ENCODE results near the gene NCBP2L. TPM values are rescaled to one million over a fixed set of nuclear protein-coding genes. Genes with fewer than 3 reads are reported as not detected.

The NCBP2L gene
- total RNA-seq = 0.04 TPM
- polyA plus RNA-seq (ENCODE audit: insufficient read depth in 1 of 8, insufficient read length in 8 of 8, low replicate concordance in 1 of 8) = under 1 TPM in 2 of 8 donors, not detected in 6; 0.11 to 0.16 TPM
- long read RNA-seq, donor 1 = 0 reads
- long read RNA-seq, donor 2 = 0 reads
- long read RNA-seq, donor 3 = 0 reads
- long read RNA-seq, donor 4 = 0 reads
- long read RNA-seq, donor 5 = 0 reads
- long read RNA-seq, donor 6 = 0 reads
- long read RNA-seq, donor 7 = 0 reads
- long read RNA-seq, donor 8 = 0 reads
- long read RNA-seq, donor 9 = 0 reads
- long read RNA-seq, donor 10 = 0 reads
- long read RNA-seq, donor 11 = 0 reads

DNA sequence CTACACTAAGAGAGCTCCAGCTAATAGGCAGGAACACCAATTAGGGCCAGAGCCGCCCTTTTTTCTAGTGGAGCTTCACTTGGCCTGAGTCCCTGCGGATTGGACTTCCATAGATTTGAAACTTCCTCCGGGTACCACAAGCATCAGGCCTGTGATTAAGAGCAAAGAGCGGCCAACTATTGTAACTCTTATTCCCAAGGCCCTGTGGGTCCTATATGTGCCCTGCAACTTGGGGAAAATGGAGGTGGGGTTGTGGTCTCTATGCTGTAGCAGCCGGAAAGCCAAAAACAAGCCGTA, at the start of gene NCBP2L:
Gene NCBP2L, plus strand, starts transcription at position 198 of the 297 bp plus-strand sequence. CDS start 16,488 bp downstream, outside the sequence.
- peak within 1 kb of the TSS; percentile 52 for H3K4me3 ChIP-seq (ENCODE audit: low read length)
- 38% methylated on average over 2 of the region's 6 CpGs for WGBS (ENCODE audit: insufficient coverage)
- DNase-seq = no peak
- peaks cover 4% of the 10 kb centered on the region for H3K4me1 ChIP-seq (ENCODE audit: control insufficient read depth, insufficient read depth, low read length)
- H3K27me3 ChIP-seq (ENCODE audit: control insufficient read depth, insufficient read depth, low read length) = peaks cover 46% of the 10 kb centered on the region
- H3K27ac ChIP-seq (ENCODE audit: low read length) = peak within 1 kb of the TSS; percentile 42
- no peaks in the 10 kb centered on the region for H3K36me3 ChIP-seq (ENCODE audit: control insufficient read depth, insufficient read depth, low read length)
- H3K9me3 ChIP-seq (replicated peaks; ENCODE audit: control insufficient read depth, low read depth, low read length) = no peaks in the 10 kb centered on the region

DNA sequence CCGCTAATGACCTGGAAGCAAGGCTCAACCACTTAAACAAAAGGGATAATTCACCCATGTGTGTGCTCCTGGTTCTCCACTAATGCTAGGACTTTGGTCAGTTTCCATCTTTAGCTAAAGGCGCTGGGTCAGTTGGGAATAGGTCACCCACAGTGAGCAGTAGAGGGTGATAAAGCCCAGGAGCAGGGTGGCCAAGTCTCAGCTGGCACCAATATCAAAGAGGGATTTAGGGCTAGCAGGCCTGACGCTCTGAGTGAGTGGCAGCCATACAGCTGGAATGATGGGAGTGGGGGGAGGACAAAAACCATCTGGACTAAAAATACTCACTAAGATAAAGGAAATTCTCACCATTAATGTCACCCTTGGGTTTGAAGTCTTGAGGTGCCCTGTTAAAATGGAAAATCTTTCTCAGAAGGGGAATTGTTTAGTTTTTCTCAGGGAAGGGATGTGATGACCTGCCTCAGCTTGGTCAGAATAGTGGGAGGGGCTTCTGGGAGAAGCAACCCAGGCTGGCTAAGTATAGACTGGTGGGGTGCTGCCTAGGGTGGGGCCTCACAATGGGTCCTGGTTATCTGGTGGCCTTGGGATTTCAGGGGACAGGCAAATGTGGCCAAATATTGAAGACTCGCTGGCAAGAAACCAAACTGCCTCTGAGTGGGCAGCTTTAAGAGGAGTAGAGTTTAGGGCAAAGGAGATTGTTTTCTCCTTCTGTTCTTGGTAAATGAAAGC, 49.0 kb upstream of the NCBP2L start:
- H3K4me1 ChIP-seq (ENCODE audit: control insufficient read depth, insufficient read depth, low read length) = peaks cover 50% of the 10 kb centered on the region
- 73% methylated on average over 2 of the region's 4 CpGs for WGBS (ENCODE audit: insufficient coverage)
- H3K9me3 ChIP-seq (replicated peaks; ENCODE audit: control insufficient read depth, low read depth, low read length) = no peaks in the 10 kb centered on the region
- peaks cover 38% of the 10 kb centered on the region for H3K27me3 ChIP-seq (ENCODE audit: control insufficient read depth, insufficient read depth, low read length)
- no peak overlapping the region for H3K4me3 ChIP-seq (ENCODE audit: low read length)
- H3K36me3 ChIP-seq (ENCODE audit: control insufficient read depth, insufficient read depth, low read length) = no peaks in the 10 kb centered on the region
- peak overlapping the region; percentile 29 for H3K27ac ChIP-seq (ENCODE audit: low read length)
- DNase-seq = no peak

- no peaks in the 10 kb centered on the region for H3K9me3 ChIP-seq (replicated peaks; ENCODE audit: control insufficient read depth, low read depth, low read length)
- DNase-seq = no peak
- no CpG with 5 or more reads among the region's 8 CpGs for WGBS (ENCODE audit: insufficient coverage)
These were observed 47.8 kb upstream of the NCBP2L start for GRCh38 chrX:107729558-107730297.

DNA sequence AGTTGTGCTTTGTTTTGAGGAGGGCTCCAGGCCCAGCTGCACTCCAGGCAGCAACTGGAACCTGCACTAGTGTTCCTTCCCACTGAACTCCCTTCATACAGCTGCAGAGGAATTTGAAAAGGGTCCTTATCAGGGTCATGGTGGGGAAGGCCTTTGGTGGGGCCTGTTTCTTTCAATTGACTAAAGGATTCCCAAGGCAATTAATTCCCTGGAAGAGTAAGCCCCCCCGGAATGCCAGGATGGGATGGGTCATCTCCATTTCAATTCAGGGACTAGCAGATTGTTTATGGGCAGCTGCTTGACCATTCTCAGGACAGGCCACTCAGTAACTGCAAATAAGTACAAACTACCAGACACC, 47.3 kb upstream of the NCBP2L start:
- Histone ChIP-seq H3K36me3 (ENCODE audit: control insufficient read depth, insufficient read depth, low read length) (no peaks in the 10 kb centered on the region), H3K9me3 (replicated peaks; ENCODE audit: control insufficient read depth, low read depth, low read length) (no peaks in the 10 kb centered on the region), H3K27ac (ENCODE audit: low read length) (no peak overlapping the region), H3K4me1 (ENCODE audit: control insufficient read depth, insufficient read depth, low read length) (peaks cover 52% of the 10 kb centered on the region), H3K27me3 (ENCODE audit: control insufficient read depth, insufficient read depth, low read length) (peaks cover 33% of the 10 kb centered on the region), H3K4me3 (ENCODE audit: low read length) (no peak overlapping the region)
- 43% methylated on average over 1 of the region's 1 CpG for WGBS (ENCODE audit: insufficient coverage)
- no peak for DNase-seq

More at GRCh38 chrX:107729558-107730297, 47.8 kb upstream of the NCBP2L start:
- H3K27ac ChIP-seq (ENCODE audit: low read length) = no peak overlapping the region
- peaks cover 31% of the 10 kb centered on the region for H3K27me3 ChIP-seq (ENCODE audit: control insufficient read depth, insufficient read depth, low read length)
- H3K4me1 ChIP-seq (ENCODE audit: control insufficient read depth, insufficient read depth, low read length) = peaks cover 52% of the 10 kb centered on the region
- no peak overlapping the region for H3K4me3 ChIP-seq (ENCODE audit: low read length)
- H3K36me3 ChIP-seq (ENCODE audit: control insufficient read depth, insufficient read depth, low read length) = no peaks in the 10 kb centered on the region

DNA sequence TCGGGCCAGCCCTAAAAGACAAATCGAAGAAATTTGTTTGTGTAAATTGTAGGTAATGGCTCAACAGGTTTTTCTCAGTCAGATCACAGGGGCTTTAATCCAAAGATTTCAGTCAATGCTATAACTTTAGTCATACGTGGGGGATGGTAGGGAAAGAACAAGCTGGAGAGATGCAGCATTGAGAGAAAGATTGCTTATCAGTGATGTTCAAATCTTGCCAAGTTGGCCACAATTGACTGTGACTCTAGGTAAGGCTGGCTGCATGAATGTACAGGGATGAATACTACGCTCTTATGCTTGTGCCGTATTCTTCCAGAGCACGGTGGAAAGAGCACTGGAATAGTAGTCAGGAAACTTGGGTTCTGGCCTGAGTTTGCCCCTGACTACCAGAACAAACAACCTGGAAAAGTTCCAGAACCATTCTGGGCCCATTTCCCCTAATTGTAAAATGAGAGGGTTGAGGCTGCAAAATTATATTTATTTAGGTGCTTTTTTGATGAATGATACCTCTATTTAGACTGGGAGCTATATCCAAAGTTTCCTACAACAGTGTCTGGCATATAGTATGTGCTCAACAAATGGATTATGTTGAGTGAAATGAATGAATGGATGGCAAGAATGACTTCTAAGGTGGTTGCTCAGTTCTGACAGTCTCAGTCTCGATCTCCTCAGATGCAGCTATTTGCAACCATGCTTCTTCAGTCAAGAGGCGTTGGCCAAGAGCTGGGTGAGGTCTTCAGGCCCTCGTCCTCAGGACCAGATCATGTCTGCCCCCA, 46.4 kb upstream of the NCBP2L start:
- 71% methylated on average over 8 of the region's 9 CpGs for WGBS (ENCODE audit: insufficient coverage)
- Histone ChIP-seq H3K27me3 (ENCODE audit: control insufficient read depth, insufficient read depth, low read length) (peaks cover 34% of the 10 kb centered on the region), H3K4me1 (ENCODE audit: control insufficient read depth, insufficient read depth, low read length) (peaks cover 48% of the 10 kb centered on the region), H3K4me3 (ENCODE audit: low read length) (no peak overlapping the region), H3K9me3 (replicated peaks; ENCODE audit: control insufficient read depth, low read depth, low read length) (no peaks in the 10 kb centered on the region), H3K36me3 (ENCODE audit: control insufficient read depth, insufficient read depth, low read length) (no peaks in the 10 kb centered on the region), H3K27ac (ENCODE audit: low read length) (peak overlapping the region; percentile 20)
- DNase-seq = no peak

DNA sequence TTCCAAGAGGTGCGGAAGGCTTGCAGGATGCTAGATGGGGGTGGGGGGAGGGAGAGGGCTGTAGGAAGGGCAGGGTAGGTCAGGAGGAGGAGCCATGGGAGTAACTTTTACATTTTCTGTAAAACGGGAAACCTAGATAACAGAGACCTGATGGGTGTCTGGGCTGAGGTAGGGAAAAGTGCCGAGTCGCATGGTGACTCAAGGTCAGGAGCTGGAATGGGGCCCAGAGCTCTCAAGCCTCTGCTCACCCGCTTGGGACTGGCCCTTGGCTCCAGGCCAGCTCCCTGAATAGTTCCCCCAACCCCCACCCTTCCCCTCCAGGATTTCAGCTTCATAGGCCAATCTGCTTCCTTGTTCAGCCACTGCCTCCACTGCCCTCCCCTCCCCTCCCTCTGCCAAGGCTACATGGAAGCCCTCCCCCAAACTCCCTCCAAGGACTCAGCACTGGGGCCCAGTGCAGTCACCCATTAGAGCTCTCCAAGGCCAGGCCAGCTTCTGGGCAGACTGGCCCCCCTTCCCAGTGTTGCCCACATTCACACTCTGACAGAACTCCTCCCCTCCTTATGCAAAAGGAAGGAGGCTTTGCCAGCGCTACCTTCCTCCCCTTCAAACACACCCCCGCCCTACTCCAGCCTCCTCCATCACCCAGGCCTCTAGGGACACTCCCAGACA, 45.6 kb upstream of the NCBP2L start:
- peak overlapping the region; percentile 20 for H3K27ac ChIP-seq (ENCODE audit: low read length)
- no peak overlapping the region for H3K4me3 ChIP-seq (ENCODE audit: low read length)
- peak; percentile 73 for DNase-seq
- no peaks in the 10 kb centered on the region for H3K9me3 ChIP-seq (replicated peaks; ENCODE audit: control insufficient read depth, low read depth, low read length)
- peaks cover 35% of the 10 kb centered on the region for H3K27me3 ChIP-seq (ENCODE audit: control insufficient read depth, insufficient read depth, low read length)
- H3K36me3 ChIP-seq (ENCODE audit: control insufficient read depth, insufficient read depth, low read length) = no peaks in the 10 kb centered on the region
- WGBS (ENCODE audit: insufficient coverage) = 26% methylated on average over 5 of the region's 7 CpGs
- peaks cover 49% of the 10 kb centered on the region for H3K4me1 ChIP-seq (ENCODE audit: control insufficient read depth, insufficient read depth, low read length)

DNA sequence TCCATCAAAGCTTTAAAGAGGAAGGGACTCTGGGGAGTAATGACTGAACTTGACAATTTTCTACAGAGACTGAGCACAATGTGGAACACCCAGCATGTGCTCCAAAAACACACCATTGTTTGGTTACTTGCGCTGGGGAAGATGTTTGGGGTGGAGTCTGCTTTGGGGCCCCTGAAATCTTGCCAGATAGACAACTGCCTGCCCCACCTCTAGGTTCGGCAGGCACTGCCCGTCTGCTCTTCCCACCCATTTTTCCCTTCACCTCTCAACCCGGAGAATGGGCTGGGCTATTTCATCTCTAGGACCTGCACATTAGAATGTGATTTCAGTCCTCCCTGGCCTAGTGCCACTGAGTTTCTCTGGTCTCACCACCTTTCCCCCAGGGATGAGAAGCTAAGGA, 43.8 kb upstream of the NCBP2L start:
- DNase-seq = no peak
- peaks cover 50% of the 10 kb centered on the region for H3K4me1 ChIP-seq (ENCODE audit: control insufficient read depth, insufficient read depth, low read length)
- WGBS (ENCODE audit: insufficient coverage) = no CpG with 5 or more reads among the region's 4 CpGs
- no peak overlapping the region for H3K4me3 ChIP-seq (ENCODE audit: low read length)
- peaks cover 39% of the 10 kb centered on the region for H3K27me3 ChIP-seq (ENCODE audit: control insufficient read depth, insufficient read depth, low read length)
- no peak overlapping the region for H3K27ac ChIP-seq (ENCODE audit: low read length)
- no peaks in the 10 kb centered on the region for H3K9me3 ChIP-seq (replicated peaks; ENCODE audit: control insufficient read depth, low read depth, low read length)
- no peaks in the 10 kb centered on the region for H3K36me3 ChIP-seq (ENCODE audit: control insufficient read depth, insufficient read depth, low read length)

DNA sequence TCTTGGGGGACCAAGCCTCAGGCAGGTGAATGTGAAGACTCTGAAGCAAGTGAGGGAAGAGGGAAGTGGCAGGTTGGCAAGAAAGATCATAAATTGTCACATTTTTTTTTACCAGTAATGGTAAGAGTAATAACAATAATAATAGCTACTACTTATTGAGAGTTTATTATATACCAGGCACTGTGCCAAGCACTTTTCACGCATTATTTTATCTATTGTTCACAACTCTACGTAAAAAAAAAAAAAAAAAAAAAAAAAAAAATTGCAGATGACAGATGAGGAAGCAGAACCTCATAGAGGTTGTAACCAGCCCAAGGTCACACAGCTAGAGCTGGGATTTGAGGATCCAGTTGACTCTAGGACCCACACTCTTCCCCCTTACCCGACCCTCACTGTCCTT, 42.9 kb upstream of the NCBP2L start:
- Histone ChIP-seq H3K36me3 (ENCODE audit: control insufficient read depth, insufficient read depth, low read length) (no peaks in the 10 kb centered on the region), H3K9me3 (replicated peaks; ENCODE audit: control insufficient read depth, low read depth, low read length) (no peaks in the 10 kb centered on the region), H3K27ac (ENCODE audit: low read length) (no peak overlapping the region), H3K4me3 (ENCODE audit: low read length) (no peak overlapping the region), H3K27me3 (ENCODE audit: control insufficient read depth, insufficient read depth, low read length) (peaks cover 41% of the 10 kb centered on the region), H3K4me1 (ENCODE audit: control insufficient read depth, insufficient read depth, low read length) (peaks cover 48% of the 10 kb centered on the region)
- no peak for DNase-seq
- no CpG with 5 or more reads among the region's 3 CpGs for WGBS (ENCODE audit: insufficient coverage)

- no peak for DNase-seq
- Histone ChIP-seq H3K4me1 (ENCODE audit: control insufficient read depth, insufficient read depth, low read length) (peaks cover 42% of the 10 kb centered on the region), H3K27ac (ENCODE audit: low read length) (no peak overlapping the region), H3K36me3 (ENCODE audit: control insufficient read depth, insufficient read depth, low read length) (no peaks in the 10 kb centered on the region), H3K9me3 (replicated peaks; ENCODE audit: control insufficient read depth, low read depth, low read length) (no peaks in the 10 kb centered on the region), H3K27me3 (ENCODE audit: control insufficient read depth, insufficient read depth, low read length) (peaks cover 55% of the 10 kb centered on the region), H3K4me3 (ENCODE audit: low read length) (no peak overlapping the region)
- WGBS (ENCODE audit: insufficient coverage) = 47% methylated on average over 3 of the region's 8 CpGs
These were observed 40.6 kb upstream of the NCBP2L start for GRCh38 chrX:107736781-107737531.

Data from muscle of leg (tissue), 16 donors.